ENCODE data around the gene INHBB.

DNA sequence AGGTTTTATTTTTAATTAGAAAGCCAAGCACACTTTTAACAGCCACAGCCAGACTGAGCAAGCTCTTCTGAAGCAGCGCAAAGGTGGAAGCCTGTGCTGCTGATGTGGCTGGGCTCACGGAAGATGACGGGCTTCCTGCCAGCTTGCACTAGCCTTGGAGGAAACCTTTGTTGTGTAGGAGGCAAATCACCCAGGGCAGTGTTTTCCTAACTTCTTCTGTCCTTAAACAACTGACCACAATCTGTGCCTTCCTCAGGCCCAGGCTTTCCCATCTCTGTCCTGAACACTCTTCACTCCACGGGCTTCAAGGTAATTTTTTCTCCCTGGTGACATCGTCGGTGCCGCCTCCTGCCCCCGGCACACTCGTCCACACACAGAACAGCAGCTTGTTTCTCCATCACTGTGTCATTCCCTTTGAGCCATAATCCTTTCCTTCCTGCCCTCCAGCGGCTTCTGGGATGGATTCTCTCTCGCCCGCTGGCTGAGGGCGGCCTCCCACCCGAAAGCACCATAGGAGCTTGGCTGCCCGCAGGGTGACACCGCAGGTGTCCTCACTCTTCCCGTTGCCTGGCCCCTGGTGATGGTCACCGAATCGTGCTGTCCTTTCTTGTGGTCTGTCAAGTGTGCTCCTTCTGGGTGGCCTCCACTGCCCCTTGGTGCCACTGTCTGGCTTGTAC is 31.1 kb upstream of the INHBB start:
- TF ChIP-seq, protein P1, sequence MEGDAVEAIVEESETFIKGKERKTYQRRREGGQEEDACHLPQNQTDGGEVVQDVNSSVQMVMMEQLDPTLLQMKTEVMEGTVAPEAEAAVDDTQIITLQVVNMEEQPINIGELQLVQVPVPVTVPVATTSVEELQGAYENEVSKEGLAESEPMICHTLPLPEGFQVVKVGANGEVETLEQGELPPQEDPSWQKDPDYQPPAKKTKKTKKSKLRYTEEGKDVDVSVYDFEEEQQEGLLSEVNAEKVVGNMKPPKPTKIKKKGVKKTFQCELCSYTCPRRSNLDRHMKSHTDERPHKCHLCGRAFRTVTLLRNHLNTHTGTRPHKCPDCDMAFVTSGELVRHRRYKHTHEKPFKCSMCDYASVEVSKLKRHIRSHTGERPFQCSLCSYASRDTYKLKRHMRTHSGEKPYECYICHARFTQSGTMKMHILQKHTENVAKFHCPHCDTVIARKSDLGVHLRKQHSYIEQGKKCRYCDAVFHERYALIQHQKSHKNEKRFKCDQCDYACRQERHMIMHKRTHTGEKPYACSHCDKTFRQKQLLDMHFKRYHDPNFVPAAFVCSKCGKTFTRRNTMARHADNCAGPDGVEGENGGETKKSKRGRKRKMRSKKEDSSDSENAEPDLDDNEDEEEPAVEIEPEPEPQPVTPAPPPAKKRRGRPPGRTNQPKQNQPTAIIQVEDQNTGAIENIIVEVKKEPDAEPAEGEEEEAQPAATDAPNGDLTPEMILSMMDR (IDR thresholded peaks at IDR 0.05 in 2 of 3, conservative IDR thresholded peaks at IDR 0.05 in 1 of 3; ENCODE audit: insufficient read depth in 2 of 3, low read depth in 1 of 3, low read length in 3 of 3) = no peak
- TF ChIP-seq TFAP4 (CRISPR knock-in tag; IDR thresholded peaks at IDR 0.05; ENCODE audit: borderline replicate concordance) (no peak), ETV1 (tag; conservative IDR thresholded peaks at IDR 0.05; ENCODE audit: low read depth) (no peak)
- TF ChIP-seq, protein P2, sequence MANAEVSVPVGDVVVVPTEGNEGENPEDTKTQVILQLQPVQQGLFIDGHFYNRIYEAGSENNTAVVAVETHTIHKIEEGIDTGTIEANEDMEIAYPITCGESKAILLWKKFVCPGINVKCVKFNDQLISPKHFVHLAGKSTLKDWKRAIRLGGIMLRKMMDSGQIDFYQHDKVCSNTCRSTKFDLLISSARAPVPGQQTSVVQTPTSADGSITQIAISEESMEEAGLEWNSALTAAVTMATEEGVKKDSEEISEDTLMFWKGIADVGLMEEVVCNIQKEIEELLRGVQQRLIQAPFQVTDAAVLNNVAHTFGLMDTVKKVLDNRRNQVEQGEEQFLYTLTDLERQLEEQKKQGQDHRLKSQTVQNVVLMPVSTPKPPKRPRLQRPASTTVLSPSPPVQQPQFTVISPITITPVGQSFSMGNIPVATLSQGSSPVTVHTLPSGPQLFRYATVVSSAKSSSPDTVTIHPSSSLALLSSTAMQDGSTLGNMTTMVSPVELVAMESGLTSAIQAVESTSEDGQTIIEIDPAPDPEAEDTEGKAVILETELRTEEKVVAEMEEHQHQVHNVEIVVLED (CRISPR knock-in tag; IDR thresholded peaks at IDR 0.05) = no peak

Data from K562 (cell line).